HG03378 (cell line): Measurements from ENCODE around the gene PRDM16.

Experiments
- ATAC-seq: cut with Tn5 transposase; IDR thresholded peaks from one replicate; pipeline ENCODE4 v1.9.1; 2021; ENCODE audit warnings: mild to moderate bottlenecking, moderate library complexity; ENCODE audit not compliant: unreplicated experiment

Gene PRDM16

GRCh38 chr1:3219791-3220467 is 150.9 kb downstream of the PRDM16 start:
- no peak for ATAC-seq

- ATAC-seq = no peak
Observed at GRCh38 chr1:3221112-3222041, 152.4 kb downstream of the PRDM16 start.

GRCh38 chr1:3222042-3222692 is 153.2 kb downstream of the PRDM16 start:
- no peak for ATAC-seq

DNA sequence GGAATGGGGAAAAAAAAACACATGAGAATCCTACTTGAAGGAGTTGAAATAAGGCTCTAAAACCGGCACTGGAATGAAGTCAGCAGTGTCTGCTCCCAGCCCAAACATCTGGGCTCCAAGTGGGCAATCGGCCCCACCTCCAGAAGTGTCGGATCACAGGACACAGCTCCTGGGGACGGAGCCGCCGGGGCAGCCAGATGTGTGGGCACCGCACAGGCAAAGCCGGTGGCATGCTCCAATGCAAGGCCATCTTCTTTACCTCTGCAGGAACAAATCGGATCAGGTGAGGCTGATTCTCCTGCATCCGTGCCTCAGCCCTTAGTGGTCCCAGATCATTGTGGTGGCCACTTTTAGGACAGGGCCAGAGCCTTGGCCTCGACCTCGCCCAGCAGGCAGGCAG is 156.7 kb downstream of the PRDM16 start:
- no peak for ATAC-seq

- ATAC-seq = no peak
Observed at GRCh38 chr1:3226191-3226590, 157.2 kb downstream of the PRDM16 start.

DNA sequence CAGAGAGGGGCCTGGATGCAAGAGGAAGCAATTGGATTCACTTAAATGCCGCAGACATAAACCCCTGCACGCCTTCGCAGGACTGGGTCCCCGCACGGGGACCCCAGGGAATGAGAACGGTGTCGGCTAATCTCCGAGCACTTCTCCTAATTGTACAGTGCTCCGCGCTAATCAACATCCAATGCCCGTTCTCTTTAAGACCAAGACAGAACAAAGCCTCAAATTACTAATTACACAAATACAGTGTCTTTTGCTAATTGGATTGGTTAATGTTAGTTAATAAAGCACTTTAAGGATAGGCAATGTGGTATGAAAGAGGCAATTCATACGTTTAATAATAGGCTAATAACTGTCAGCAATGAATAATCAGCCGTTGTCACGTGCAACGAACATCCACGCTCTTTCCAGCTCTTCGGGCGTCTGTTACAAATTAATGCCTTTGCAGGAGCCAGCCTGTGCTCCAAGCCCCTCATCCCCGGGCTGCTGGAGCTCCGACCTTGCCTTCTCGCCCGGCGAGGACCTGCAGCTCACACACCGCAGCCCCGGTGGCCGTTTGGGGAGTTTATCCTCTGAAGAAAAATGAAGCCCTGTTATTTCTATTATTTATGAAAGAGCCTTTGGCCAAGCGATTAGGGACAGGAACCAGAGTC is 157.8 kb downstream of the PRDM16 start:
- ATAC-seq = no peak

GRCh38 chr1:3227351-3227704 is 158.3 kb downstream of the PRDM16 start:
- ATAC-seq = no peak

GRCh38 chr1:3227893-3228292 is 158.9 kb downstream of the PRDM16 start:
- no peak for ATAC-seq

GRCh38 chr1:3229081-3229725 is 160.2 kb downstream of the PRDM16 start:
- no peak for ATAC-seq

- ATAC-seq = no peak
Observed at GRCh38 chr1:3230553-3230952, 161.6 kb downstream of the PRDM16 start.

- no peak for ATAC-seq
Observed at GRCh38 chr1:3231245-3231644, 162.2 kb downstream of the PRDM16 start.

DNA sequence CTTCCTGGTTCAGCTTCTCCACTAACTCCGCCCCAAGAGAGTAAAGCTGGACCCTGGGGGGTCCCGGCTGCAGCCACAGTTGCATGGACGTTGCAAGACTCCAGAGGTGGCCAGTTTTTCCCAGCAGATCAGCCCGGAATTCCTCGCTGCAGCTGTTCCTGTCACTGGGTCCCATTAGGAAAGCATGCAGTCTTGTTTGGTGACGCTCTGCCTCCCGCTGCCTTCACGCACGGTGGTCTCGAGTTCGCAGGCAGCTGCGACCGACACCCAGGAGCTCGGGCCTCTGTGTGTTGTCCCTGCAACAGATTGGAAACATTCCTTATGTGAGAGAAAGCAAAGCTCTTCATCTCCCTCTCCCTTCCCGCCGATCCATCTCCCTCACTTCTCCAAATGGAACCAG is 162.8 kb downstream of the PRDM16 start:
- ATAC-seq = no peak

DNA sequence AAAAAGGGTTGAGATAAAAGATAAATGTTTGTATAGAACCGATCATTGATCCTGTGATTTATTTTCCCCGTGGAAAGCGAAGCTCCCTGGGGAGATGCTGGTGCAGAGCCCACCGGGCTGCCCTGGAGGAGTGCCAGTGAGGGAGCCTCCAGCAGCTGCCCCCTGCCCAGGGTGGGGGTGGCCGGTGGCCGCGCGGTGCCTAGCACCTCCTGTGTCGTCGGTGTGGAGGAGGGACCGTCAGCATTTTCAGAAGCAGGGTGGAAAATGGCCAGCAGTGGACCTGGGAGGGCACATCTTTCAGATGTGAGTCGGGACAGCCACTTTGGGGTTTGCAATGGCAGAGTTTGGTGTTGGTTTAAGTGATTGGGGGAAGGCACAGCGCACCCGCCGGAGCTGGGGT is 164.0 kb downstream of the PRDM16 start:
- ATAC-seq = no peak

DNA sequence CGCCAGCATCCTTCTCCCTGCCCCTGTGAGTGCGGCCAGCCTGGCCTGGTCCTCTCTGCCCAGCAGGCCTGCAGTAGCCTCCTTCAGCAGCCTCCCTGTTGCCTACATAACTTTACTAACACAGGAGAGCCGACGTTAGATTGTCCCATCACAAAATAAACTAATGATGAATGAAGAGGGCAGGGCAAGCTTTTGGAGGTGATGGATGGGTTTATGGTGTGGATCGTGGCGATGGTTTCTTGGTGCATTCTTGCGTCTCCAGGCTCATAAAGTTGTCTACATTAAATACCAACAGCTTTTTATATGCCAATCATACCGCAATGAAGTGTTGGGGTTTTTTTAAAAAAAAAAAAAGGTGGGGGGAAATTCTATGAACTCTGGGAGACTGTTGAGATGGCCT is 164.5 kb downstream of the PRDM16 start:
- ATAC-seq = no peak

GRCh38 chr1:3234281-3234680 is 165.3 kb downstream of the PRDM16 start:
- ATAC-seq = no peak

DNA sequence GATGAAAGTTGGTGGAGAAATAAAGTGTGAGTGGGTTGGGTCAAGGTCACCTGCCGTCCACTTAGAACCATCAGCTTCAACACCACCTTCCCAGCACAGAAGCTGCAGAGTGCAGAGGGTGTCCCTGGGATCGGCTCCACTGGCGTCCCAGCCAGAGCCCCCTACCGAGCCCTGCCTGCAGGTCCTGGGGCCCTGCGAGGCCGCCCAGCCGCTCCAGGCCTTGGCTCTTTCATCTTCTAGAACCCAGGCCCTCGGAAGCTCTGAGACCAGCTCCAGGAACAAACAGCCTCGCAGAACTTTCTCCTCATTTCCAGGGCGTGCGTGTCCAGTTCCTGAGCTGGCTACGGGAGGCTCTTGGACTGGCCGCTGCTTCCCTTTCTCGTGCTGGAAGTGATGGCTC is 166.0 kb downstream of the PRDM16 start:
- no peak for ATAC-seq

- no peak for ATAC-seq
Observed at GRCh38 chr1:3235496-3235895, 166.5 kb downstream of the PRDM16 start.

DNA sequence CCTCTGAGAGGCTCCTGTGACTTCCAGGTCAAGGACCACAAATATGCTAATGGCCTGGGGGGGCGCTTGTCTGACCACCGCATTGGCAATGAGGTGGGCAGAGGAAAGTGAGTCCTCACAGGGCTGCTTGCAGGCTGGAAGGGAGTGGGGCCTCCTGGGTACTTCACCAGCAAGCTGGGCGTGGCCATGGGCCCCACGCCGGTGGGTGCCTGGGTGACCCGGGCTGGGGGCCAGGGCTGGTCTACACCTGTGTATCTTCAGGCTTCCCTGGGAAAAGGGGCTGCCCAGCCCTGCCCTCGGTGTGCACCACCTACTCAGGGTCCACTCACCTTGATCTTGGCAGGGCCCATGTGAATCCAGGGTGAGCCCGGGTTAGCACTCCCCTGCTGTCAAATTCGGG is 167.4 kb downstream of the PRDM16 start:
- ATAC-seq = no peak

DNA sequence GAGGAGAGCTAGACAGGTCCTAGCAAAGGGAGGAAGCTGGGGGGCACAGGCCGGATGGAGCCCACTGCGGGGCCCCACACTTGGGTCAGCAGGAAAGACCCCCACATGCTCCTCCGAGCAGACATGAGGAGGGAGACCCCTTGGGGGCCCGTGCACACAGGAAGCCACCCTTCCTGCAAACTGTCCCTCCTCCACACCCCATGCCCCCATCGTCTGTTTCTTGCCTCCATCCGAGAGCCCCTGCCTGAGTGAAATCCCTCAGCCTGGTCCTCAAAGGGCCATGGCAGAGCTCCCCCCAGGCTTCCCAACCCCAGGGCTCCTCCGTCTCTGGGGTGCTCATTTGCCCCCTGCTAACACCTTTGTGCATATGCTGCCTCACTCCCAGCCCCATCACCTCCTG is 168.0 kb downstream of the PRDM16 start:
- no peak for ATAC-seq

DNA sequence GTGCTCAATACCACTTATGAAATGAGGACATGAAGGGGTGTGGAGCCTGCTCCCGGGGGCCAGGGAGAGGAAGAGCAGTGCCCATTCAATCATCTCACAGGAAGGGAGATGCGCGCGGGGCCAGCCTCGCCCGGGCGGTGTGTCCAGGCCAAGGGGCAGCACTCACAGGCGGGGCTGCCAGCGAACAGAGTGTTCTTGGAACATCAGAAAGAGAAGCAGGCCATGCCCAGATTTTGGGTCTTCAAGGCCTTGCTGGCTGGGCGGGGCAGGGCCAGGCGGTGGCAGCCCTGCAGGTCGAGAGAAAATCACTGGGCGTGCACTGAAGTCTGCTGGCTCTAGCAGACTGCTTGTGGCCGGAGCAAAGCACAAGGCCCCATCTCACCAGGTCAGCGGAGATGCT is 168.6 kb downstream of the PRDM16 start:
- ATAC-seq = no peak
